Measurements from ENCODE around the gene EMILIN2. TPM values are rescaled to one million over a fixed set of nuclear protein-coding genes. Genes with fewer than 3 reads are reported as not detected.

The EMILIN2 gene
- total RNA-seq, 1 experiment from 2014 or later: 8.0 TPM

- H3K27me3 Mint-ChIP-seq (ENCODE audit: unreplicated experiment): peaks cover 88% of the 10 kb centered on the region
- H3K27ac Mint-ChIP-seq (ENCODE audit: unreplicated experiment): no peak overlapping the region
- no peak for DNase-seq
- CTCF ChIA-PET: interaction anchor here (0.6 kb wide), 1 partner anchor 13 kb away, joined by 3 read pairs; no protein-coding TSS in a partner anchor
- intact Hi-C loops (cut with micrococcal nuclease; ENCODE audit: unreplicated experiment): no loop called here
- no peak overlapping the region for H3K4me3 Mint-ChIP-seq (ENCODE audit: low read depth, unreplicated experiment)
- peaks cover 5% of the 10 kb centered on the region for H3K9me3 Mint-ChIP-seq (ENCODE audit: low read depth, unreplicated experiment)
- no peak for TF ChIP-seq CTCF (IDR thresholded peaks at IDR 0.05; ENCODE audit: unreplicated experiment)
- no peaks in the 10 kb centered on the region for H3K36me3 Mint-ChIP-seq (ENCODE audit: insufficient read depth, unreplicated experiment)
- BruUV-seq (replicated peaks): no TSS peak
- H3K4me1 Mint-ChIP-seq (ENCODE audit: low read depth, unreplicated experiment): no peaks in the 10 kb centered on the region
These were observed 43.0 kb downstream of the EMILIN2 start for GRCh38 chr18:2889761-2890192.

- Mint-ChIP-seq H3K36me3 (ENCODE audit: insufficient read depth, unreplicated experiment) (no peaks in the 10 kb centered on the region), H3K4me1 (ENCODE audit: low read depth, unreplicated experiment) (no peaks in the 10 kb centered on the region), H3K4me3 (ENCODE audit: low read depth, unreplicated experiment) (no peak overlapping the region), H3K9me3 (ENCODE audit: low read depth, unreplicated experiment) (peaks cover 5% of the 10 kb centered on the region), H3K27me3 (ENCODE audit: unreplicated experiment) (peaks cover 97% of the 10 kb centered on the region), H3K27ac (ENCODE audit: unreplicated experiment) (no peak overlapping the region)
- DNase-seq: no peak
- no TSS peak for BruUV-seq (replicated peaks)
- intact Hi-C loops (cut with micrococcal nuclease; ENCODE audit: unreplicated experiment): no loop called here
- no peak for TF ChIP-seq CTCF (IDR thresholded peaks at IDR 0.05; ENCODE audit: unreplicated experiment)
- CTCF ChIA-PET: no interaction called here
These were observed 43.8 kb downstream of the EMILIN2 start for GRCh38 chr18:2890606-2891005.

- CTCF ChIA-PET: no interaction called here
These were observed 45.0 kb downstream of the EMILIN2 start for GRCh38 chr18:2891526-2892431.

GRCh38 chr18:2893056-2893455, 46.2 kb downstream of the EMILIN2 start:
- TF ChIP-seq CTCF (IDR thresholded peaks at IDR 0.05; ENCODE audit: unreplicated experiment): no peak
- CTCF ChIA-PET: no interaction called here
- Mint-ChIP-seq H3K4me3 (ENCODE audit: low read depth, unreplicated experiment) (no peak overlapping the region), H3K4me1 (ENCODE audit: low read depth, unreplicated experiment) (no peaks in the 10 kb centered on the region), H3K27ac (ENCODE audit: unreplicated experiment) (no peak overlapping the region), H3K27me3 (ENCODE audit: unreplicated experiment) (peaks cover 74% of the 10 kb centered on the region), H3K36me3 (ENCODE audit: insufficient read depth, unreplicated experiment) (no peaks in the 10 kb centered on the region), H3K9me3 (ENCODE audit: low read depth, unreplicated experiment) (no peaks in the 10 kb centered on the region)
- no peak for DNase-seq
- BruUV-seq (replicated peaks): no TSS peak
- intact Hi-C loops (cut with micrococcal nuclease; ENCODE audit: unreplicated experiment): no loop called here

More at GRCh38 chr18:2891526-2892431, 45.0 kb downstream of the EMILIN2 start:
- DNase-seq: no peak
- H3K4me1 Mint-ChIP-seq (ENCODE audit: low read depth, unreplicated experiment): no peaks in the 10 kb centered on the region
- no peak overlapping the region for H3K27ac Mint-ChIP-seq (ENCODE audit: unreplicated experiment)
- no peak overlapping the region for H3K4me3 Mint-ChIP-seq (ENCODE audit: low read depth, unreplicated experiment)
- TF ChIP-seq CTCF (IDR thresholded peaks at IDR 0.05; ENCODE audit: unreplicated experiment): no peak
- H3K27me3 Mint-ChIP-seq (ENCODE audit: unreplicated experiment): peaks cover 87% of the 10 kb centered on the region
- H3K9me3 Mint-ChIP-seq (ENCODE audit: low read depth, unreplicated experiment): peaks cover 1% of the 10 kb centered on the region
- no TSS peak for BruUV-seq (replicated peaks)
- intact Hi-C loops (cut with micrococcal nuclease; ENCODE audit: unreplicated experiment): no loop called here
- no peaks in the 10 kb centered on the region for H3K36me3 Mint-ChIP-seq (ENCODE audit: insufficient read depth, unreplicated experiment)
